Measurements from ENCODE around the gene SCN5A.

DNA sequence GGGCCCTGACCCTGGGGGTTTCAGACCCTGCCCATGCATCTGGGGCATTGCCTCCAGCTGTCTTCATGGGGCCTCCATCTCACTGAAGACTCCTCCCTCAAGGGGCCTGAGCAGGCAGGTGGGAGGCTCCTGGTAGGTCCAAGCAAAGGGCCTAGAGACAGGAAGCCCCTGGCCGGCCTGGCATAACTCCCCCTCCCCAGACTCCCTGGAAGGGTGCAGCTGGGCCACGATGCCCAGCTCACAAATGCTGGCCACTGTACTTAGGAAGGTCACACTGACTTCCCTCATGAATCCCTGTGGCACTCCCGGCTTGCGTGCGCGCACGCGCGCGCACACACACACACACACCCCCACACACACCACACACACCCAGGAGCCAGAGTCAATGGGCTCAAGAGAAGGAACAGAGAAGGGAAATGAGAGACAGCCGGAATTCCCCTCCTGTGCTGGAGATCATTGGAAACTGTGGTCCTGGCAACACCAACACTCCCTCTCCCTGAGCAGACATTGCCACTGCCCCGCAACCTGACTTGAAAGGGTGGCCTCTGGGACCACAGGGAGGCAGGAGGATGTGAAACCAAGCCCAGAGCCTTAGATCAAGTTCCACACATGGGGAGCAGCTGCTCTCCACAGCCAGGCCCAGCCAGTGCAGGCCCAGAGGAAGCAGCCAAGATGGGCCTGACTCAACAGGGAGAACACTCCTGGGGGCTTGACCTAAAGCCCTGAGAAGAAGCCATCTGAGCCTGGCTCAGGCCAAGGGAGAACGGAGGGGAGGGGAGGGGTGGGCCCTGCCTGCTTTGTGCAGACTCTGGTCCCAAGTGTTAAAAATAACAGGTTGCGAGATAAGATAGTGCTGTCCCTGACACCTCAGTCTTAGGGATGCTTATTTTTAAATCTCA lies 69.7 kb downstream of the SCN5A start:
- TF ChIP-seq, protein P1, sequence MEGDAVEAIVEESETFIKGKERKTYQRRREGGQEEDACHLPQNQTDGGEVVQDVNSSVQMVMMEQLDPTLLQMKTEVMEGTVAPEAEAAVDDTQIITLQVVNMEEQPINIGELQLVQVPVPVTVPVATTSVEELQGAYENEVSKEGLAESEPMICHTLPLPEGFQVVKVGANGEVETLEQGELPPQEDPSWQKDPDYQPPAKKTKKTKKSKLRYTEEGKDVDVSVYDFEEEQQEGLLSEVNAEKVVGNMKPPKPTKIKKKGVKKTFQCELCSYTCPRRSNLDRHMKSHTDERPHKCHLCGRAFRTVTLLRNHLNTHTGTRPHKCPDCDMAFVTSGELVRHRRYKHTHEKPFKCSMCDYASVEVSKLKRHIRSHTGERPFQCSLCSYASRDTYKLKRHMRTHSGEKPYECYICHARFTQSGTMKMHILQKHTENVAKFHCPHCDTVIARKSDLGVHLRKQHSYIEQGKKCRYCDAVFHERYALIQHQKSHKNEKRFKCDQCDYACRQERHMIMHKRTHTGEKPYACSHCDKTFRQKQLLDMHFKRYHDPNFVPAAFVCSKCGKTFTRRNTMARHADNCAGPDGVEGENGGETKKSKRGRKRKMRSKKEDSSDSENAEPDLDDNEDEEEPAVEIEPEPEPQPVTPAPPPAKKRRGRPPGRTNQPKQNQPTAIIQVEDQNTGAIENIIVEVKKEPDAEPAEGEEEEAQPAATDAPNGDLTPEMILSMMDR (IDR thresholded peaks at IDR 0.05): no peak
- TF ChIP-seq EZH2 (IDR thresholded peaks at IDR 0.05) (no peak), EZH2phosphoT487 (IDR thresholded peaks at IDR 0.05) (no peak)
